GM12864 (cell line): Measurements from ENCODE around the gene ATP6V1C2.

Experiments
- DNase-seq: peaks from one replicate; pipeline ENCODE4 v3.0.0-alpha.2; 2011; ENCODE audit warnings: low read depth
- H3K4me3 ChIP-seq: 2 replicates; pipeline ENCODE4 v1.5.1; 2011; ENCODE audit warnings: mild to moderate bottlenecking, low read depth, low read length, control low read depth
- TF ChIP-seq, protein P1 (sequence below): IDR thresholded peaks from 2 replicates; pipeline ENCODE4 v1.5.1; 2011; ENCODE audit warnings: low read depth, mild to moderate bottlenecking, moderate library complexity, low read length, control low read depth, inconsistent platforms; ENCODE audit errors: missing control alignments

Gene ATP6V1C2

DNA sequence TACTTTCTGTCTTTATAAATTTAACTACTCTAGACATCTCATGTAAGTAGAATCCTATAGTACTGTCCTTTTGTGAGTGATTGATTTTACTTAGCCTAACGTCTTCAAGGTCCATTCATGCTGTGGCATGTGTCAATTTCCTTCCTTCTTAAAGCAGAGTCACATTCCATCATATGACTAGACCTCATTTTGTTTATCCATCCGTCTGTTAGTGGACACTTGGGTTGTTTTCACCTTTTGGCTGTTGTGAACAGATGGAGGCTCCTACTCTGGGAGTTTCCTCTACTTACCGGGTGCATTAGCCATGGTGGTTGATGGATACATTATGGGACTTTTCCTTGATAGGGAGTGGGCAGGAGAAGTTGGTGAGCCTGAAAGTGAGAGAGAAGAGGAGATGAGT lies 97.6 kb downstream of the ATP6V1C2 start:
- TF ChIP-seq, protein P1, sequence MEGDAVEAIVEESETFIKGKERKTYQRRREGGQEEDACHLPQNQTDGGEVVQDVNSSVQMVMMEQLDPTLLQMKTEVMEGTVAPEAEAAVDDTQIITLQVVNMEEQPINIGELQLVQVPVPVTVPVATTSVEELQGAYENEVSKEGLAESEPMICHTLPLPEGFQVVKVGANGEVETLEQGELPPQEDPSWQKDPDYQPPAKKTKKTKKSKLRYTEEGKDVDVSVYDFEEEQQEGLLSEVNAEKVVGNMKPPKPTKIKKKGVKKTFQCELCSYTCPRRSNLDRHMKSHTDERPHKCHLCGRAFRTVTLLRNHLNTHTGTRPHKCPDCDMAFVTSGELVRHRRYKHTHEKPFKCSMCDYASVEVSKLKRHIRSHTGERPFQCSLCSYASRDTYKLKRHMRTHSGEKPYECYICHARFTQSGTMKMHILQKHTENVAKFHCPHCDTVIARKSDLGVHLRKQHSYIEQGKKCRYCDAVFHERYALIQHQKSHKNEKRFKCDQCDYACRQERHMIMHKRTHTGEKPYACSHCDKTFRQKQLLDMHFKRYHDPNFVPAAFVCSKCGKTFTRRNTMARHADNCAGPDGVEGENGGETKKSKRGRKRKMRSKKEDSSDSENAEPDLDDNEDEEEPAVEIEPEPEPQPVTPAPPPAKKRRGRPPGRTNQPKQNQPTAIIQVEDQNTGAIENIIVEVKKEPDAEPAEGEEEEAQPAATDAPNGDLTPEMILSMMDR = no peak
- DNase-seq = no peak
- H3K4me3 ChIP-seq = no peak overlapping the region

DNA sequence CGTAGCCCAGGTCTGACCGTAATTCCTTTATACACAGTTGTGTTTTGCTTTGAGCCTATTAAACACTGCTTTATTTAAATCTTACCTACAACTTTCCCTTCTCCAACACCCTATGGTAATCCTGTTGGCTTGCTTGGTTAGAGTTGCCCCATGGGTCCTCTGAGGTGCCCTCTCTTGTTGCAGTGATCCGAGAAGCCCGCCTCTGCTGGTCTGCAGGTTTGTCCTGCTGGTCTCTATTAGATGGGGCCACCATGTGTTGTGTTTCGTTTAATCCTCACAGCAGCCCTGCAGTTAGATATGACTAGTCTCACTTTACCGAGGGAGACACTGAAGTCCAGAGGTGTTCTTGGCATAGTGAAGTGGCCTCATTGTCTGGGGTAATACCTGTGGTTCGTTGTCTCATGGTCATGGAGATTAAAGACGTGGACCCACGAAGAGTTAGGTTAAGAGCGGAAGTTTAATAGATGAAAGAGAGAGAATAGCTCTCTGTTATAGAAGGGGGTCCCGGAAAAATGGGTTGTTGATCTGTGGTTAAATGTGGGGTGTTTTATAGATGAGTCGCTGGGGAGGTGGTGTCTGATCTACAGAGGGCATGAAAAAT lies 98.4 kb downstream of the ATP6V1C2 start:
- TF ChIP-seq, protein P1 = no peak
- no peak overlapping the region for H3K4me3 ChIP-seq
- no peak for DNase-seq

DNA sequence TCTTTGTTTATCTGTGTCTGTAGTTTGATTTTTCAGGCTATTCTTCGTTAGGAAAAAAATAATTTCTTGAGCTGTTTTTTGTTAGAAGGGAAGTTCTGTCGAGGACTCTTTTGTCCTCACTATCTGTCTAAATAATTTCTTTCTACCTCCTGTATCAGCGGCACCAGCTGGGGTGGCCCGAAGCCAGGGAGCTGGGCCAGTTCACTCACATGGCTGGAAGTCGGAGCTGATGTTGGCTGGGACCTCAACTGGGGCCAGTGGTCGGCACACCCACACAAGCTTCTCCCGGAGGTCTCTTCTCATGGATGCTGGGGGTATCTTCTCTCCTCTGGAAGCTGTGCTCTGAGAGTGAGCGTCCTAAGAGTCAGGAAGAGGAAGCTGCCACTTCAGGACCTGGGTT lies 99.1 kb downstream of the ATP6V1C2 start:
- DNase-seq = no peak
- H3K4me3 ChIP-seq = no peak overlapping the region
- TF ChIP-seq, protein P1 = no peak

DNA sequence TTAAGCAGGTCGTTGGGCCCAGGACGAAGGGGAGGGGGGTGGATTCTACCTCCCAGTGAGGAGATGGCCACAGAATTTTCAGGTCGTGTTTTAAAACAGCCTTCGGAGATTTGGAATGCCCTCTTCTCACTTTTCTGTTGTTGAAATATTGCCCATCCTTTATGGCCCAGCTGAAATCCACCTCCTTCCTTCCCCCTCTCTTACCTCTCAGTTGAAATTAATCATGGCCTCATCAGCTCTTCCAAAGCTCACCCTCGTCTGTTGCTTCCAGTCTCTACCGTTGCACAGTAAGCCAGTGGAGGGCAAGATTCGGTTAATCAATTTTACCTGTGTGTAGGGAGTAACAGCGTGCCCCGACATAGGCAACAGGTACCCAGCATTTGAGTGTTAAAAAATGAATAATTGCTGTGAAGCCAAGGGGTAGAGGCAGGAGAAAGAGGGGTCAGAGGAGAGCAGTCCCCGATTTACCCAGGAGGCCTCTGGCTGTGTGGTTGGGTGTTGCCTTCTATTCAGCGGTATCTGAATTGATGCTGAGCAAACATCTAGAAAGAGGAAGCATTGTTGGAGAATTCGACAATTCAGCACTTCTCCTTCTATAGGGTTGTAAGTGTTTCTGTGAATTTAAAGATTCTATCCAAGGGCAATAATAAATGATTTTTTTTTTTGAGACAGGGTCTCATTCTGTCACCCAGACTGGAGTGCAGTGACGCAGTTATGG lies 99.7 kb downstream of the ATP6V1C2 start:
- no peak for DNase-seq
- H3K4me3 ChIP-seq = no peak overlapping the region
- TF ChIP-seq, protein P1 = no peak

DNA sequence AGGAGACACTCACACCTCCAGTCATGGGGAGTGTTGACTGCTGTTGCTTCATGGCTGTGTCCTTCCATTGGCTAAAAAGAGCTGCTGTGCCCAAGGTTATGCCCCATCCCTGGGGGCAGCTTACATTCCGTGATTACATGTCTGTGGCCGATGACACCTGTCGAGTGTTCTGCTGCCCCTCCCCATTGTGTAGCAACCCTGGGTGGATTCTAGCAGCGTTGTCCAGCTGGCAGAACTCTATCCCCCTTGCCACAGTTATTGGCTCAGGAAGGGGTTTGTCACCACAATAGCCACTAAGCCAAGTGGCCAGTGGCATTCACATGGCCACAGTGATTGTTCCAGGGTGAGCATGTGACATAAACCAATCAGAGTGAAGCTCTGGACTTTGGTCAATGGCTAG lies 102.8 kb downstream of the ATP6V1C2 start:
- no peak overlapping the region for H3K4me3 ChIP-seq
- DNase-seq = no peak
- TF ChIP-seq, protein P1 = no peak

DNA sequence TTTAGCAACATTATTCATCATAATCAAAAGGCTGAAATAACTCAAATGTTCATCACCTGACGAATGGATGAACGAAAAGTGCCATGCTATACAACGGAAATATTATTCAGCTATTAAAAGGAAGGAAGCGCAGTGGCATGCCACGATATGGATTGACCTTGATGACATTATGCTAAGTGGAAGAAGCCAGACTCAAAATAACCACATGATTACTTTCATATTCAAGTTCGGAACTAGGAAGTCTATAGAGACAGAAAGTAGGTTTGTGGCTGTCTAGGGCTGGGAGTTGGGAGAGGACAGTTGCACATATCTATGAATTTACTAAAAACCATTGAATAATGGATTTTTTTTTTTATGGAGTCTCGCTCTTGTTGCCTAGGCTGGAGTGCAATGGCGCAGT lies 104.6 kb downstream of the ATP6V1C2 start:
- TF ChIP-seq, protein P1 = no peak
- no peak overlapping the region for H3K4me3 ChIP-seq
- DNase-seq = no peak

DNA sequence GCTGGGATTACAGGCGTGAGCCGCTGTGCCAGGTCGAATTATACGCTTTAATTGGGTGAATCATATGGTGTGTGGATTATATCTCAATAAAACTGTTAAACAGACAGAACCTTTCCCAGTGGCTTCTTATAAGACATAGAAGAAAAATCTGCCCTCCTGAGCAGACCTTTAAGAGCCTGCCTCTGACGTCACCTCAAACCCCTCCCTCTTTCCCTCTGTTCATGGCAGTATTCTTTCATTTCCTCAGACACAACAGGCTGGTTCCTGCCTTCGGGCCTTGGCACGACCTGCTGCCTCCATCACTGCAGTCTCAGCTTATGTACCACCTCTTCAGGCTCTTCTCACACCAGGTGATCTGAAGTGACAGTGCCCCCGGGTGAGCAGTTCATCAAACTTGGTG lies 105.2 kb downstream of the ATP6V1C2 start:
- DNase-seq = no peak

More for the DNA sequence above, 105.2 kb downstream of the ATP6V1C2 start:
- TF ChIP-seq, protein P1 = no peak
- no peak overlapping the region for H3K4me3 ChIP-seq
